Tibial nerve (tissue), 4 donors: ENCODE measurements around the gene BLZF1. TPM values are rescaled to one million over a fixed set of nuclear protein-coding genes. Genes with fewer than 3 reads are reported as not detected.

Source experiments
- DNase-seq, 2 donors: peaks; one replicate each; pipeline ENCODE4 v3.0.0-alpha.2; 2019; ENCODE audit warnings: low spot score in 2 of 2
- H3K27ac ChIP-seq, 4 donors: fragments of 200-600 bp; sonication (generic) in 3 of 4; one replicate each; pipeline ENCODE4 v1.5.1; 2017 to 2019; ENCODE audit warnings: mild to moderate bottlenecking in 1 of 4
- H3K27me3 ChIP-seq, 2 donors: fragments of 200-600 bp; sonication (generic) in 1 of 2; one replicate each; pipeline versions ENCODE4 v1.5.1 to v1.6.0; 2017 to 2019
- H3K36me3 ChIP-seq, 3 donors: fragments of 200-600 bp; sonication (generic); one replicate each; pipeline ENCODE4 v1.5.1; 2018 to 2019
- H3K4me1 ChIP-seq, 4 donors: fragments of 200-600 bp; sonication (generic) in 3 of 4; one replicate each; pipeline ENCODE4 v1.5.1; 2017 to 2019
- H3K4me3 ChIP-seq, 4 donors: fragments of 200-600 bp; sonication (generic) in 3 of 4; one replicate each; pipeline ENCODE4 v1.5.1; 2017 to 2019; ENCODE audit warnings: mild to moderate bottlenecking in 1 of 4, moderate library complexity in 1 of 4
- H3K9me3 ChIP-seq, 4 donors: fragments of 200-600 bp; sonication (generic) in 3 of 4; one replicate each; pipeline ENCODE4 v1.5.1; 2017 to 2019
- EP300 ChIP-seq, 2 donors: sonication (generic); formaldehyde crosslinking; IDR thresholded peaks; one replicate each; pipeline ENCODE4 v1.6.1; 2017; ENCODE audit warnings: antibody characterized with exemption in 2 of 2, mild to moderate bottlenecking in 1 of 2
- POLR2A ChIP-seq, 2 donors: fragments of 450-650 bp; IDR thresholded peaks; one replicate each; pipeline ENCODE4 v1.6.1; 2017; ENCODE audit warnings: antibody characterized with exemption in 2 of 2, mild to moderate bottlenecking in 2 of 2, moderate library complexity in 2 of 2
- WGBS, 2 donors: methylation state at CpG; one replicate each; pipeline ENCODE4 v1.1.5; 2018; 5-methylcytosine and 5-hydroxymethylcytosine counted together
- total RNA-seq, 4 donors: library from RNA; depleted of rRNA; stranded (reverse); fragments of >200 nt; gene quantifications; one replicate each; pipeline ENCODE4 v1.1.0, GENCODE V29; 2016
- TF ChIP-seq, protein P1 (sequence below), 5 experiments: fragments of 200-600 bp in 3 of 5; fragments of 450-650 bp in 2 of 5; sonication (generic) in 3 of 5; IDR thresholded peaks; one replicate each; pipeline ENCODE4 v1.5.1; 2016 to 2019; ENCODE audit warnings: antibody characterized with exemption in 5 of 5, mild to moderate bottlenecking in 3 of 5, moderate library complexity in 2 of 5

The BLZF1 gene
- total RNA-seq, 4 donors from 2014 or later, result 17.8 to 36.0 (median 29.4) TPM

- Histone ChIP-seq H3K4me1 (no peaks in the 10 kb centered on the region), H3K36me3 (no peaks in the 10 kb centered on the region), H3K9me3 (no peaks in the 10 kb centered on the region), H3K4me3 (no peak overlapping the region), H3K27ac (no peak overlapping the region), H3K27me3 (no peaks in the 10 kb centered on the region)
- TF ChIP-seq POLR2A (IDR thresholded peaks at IDR 0.05), result no peak
- TF ChIP-seq, protein P1, sequence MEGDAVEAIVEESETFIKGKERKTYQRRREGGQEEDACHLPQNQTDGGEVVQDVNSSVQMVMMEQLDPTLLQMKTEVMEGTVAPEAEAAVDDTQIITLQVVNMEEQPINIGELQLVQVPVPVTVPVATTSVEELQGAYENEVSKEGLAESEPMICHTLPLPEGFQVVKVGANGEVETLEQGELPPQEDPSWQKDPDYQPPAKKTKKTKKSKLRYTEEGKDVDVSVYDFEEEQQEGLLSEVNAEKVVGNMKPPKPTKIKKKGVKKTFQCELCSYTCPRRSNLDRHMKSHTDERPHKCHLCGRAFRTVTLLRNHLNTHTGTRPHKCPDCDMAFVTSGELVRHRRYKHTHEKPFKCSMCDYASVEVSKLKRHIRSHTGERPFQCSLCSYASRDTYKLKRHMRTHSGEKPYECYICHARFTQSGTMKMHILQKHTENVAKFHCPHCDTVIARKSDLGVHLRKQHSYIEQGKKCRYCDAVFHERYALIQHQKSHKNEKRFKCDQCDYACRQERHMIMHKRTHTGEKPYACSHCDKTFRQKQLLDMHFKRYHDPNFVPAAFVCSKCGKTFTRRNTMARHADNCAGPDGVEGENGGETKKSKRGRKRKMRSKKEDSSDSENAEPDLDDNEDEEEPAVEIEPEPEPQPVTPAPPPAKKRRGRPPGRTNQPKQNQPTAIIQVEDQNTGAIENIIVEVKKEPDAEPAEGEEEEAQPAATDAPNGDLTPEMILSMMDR (IDR thresholded peaks at IDR 0.05), result no peak
- no peak for TF ChIP-seq EP300 (IDR thresholded peaks at IDR 0.05)
- no peak for DNase-seq
- WGBS, 2 donors, result 95 to 100% methylated on average over 1 of the region's 1 CpG
Observed at GRCh38 chr1:169345511-169345910, 22.5 kb upstream of the BLZF1 start.

DNA sequence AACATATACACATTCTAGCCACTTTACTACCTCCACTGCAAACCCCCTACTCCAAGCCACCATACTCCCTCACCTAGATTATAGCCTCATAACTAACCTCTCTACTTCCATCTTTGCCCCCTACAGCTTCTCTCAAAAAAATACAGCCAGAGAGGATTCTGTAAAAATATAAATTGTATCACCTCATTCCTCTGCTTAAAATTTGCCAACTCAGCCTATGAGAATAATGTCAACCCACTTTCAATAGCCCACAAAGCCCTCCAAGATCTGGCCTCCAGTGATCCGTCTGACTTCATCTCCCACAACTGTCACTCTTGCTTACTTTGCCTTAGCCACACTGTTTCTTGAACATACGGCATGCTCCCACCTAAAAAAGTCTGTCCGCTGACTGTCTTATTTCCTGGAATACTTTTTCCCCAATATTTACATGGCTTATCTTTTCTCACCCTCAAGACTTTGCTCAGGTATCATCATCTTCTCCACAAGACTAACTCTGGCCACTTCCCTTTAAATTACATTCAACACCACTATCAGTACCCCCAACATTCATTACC lies 21.9 kb upstream of the BLZF1 start:
- no peak overlapping the region for H3K4me3 ChIP-seq
- H3K4me1 ChIP-seq, result no peaks in the 10 kb centered on the region
- no peaks in the 10 kb centered on the region for H3K36me3 ChIP-seq
- H3K9me3 ChIP-seq, result no peaks in the 10 kb centered on the region
- no peak for DNase-seq
- WGBS, 2 donors, result 91 to 100% methylated on average over 3 of the region's 3 CpGs
- TF ChIP-seq POLR2A (IDR thresholded peaks at IDR 0.05), result no peak
- TF ChIP-seq EP300 (IDR thresholded peaks at IDR 0.05), result no peak
- TF ChIP-seq, protein P1 (IDR thresholded peaks at IDR 0.05), result no peak
- no peak overlapping the region for H3K27ac ChIP-seq
- H3K27me3 ChIP-seq, result no peaks in the 10 kb centered on the region

DNA sequence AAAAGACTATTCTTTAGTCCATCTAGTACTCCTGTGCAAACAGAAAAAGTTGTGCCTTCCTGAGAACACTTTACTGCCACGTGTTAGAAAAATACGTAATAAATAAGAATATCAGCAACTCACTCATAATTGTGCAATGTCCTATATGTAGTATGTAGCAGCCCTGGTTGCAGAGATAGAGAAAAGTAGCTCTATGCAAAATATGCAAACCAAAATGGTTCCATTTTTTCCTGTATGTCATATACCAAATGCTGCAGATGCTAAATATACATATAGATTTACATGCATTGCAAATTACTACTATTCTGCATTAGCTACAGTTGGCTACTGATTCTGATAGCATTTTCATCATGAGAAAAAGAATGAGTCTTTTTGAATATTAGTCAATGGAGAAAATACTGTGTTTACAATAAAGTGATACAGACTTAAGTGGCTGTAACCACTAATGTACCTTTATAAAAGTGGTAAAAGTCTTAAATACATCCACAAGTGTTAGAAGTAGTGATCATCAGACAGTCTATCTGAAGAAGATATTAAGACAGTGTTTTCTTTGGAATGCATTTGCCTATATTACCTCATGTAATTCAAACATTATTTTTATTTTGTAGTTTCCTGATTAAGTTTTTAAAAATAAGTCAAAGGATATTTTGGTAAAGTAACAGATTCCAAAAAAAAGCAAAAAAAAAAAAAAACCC lies 20.2 kb upstream of the BLZF1 start:
- Histone ChIP-seq H3K9me3 (peaks cover 0 to 2% (median 0%) of the 10 kb centered on the region in 4 donors), H3K27ac (no peak overlapping the region), H3K4me3 (no peak overlapping the region), H3K36me3 (no peaks in the 10 kb centered on the region), H3K4me1 (no peaks in the 10 kb centered on the region), H3K27me3 (no peaks in the 10 kb centered on the region)
- DNase-seq, result no peak
- 81 to 82% methylated on average over 2 of the region's 2 CpGs for WGBS, 2 donors
- no peak for TF ChIP-seq POLR2A (IDR thresholded peaks at IDR 0.05)
- no peak for TF ChIP-seq EP300 (IDR thresholded peaks at IDR 0.05)
- TF ChIP-seq, protein P1 (IDR thresholded peaks at IDR 0.05), result no peak

GRCh38 chr1:169348383-169349036 lies 19.5 kb upstream of the BLZF1 start:
- TF ChIP-seq EP300 (IDR thresholded peaks at IDR 0.05), result no peak
- TF ChIP-seq, protein P1 (IDR thresholded peaks at IDR 0.05), result peak; percentile 66 to 83 (median 80)
- TF ChIP-seq POLR2A (IDR thresholded peaks at IDR 0.05), result no peak
- Histone ChIP-seq H3K27me3 (no peaks in the 10 kb centered on the region), H3K9me3 (peaks cover 0 to 9% (median 0%) of the 10 kb centered on the region in 4 donors), H3K4me1 (no peaks in the 10 kb centered on the region), H3K27ac (no peak overlapping the region), H3K4me3 (no peak overlapping the region), H3K36me3 (no peaks in the 10 kb centered on the region)
- WGBS, 2 donors, result 37 to 40% methylated on average over 5 of the region's 5 CpGs
- peak in 1 of 2 donors; percentile 62 for DNase-seq

GRCh38 chr1:169360415-169360814 lies 7.6 kb upstream of the BLZF1 start:
- Histone ChIP-seq H3K27ac (no peak overlapping the region), H3K9me3 (no peaks in the 10 kb centered on the region), H3K4me3 (no peak overlapping the region), H3K4me1 (no peaks in the 10 kb centered on the region), H3K36me3 (peaks cover 0 to 4% (median 0%) of the 10 kb centered on the region in 3 donors), H3K27me3 (no peaks in the 10 kb centered on the region)
- TF ChIP-seq EP300 (IDR thresholded peaks at IDR 0.05) (no peak), POLR2A (IDR thresholded peaks at IDR 0.05) (no peak)
- TF ChIP-seq, protein P1 (IDR thresholded peaks at IDR 0.05), result no peak
- DNase-seq, result no peak
- 93 to 96% methylated on average over 1 of the region's 1 CpG for WGBS, 2 donors
